ENCODE measurements around the gene PCK2.

DNA sequence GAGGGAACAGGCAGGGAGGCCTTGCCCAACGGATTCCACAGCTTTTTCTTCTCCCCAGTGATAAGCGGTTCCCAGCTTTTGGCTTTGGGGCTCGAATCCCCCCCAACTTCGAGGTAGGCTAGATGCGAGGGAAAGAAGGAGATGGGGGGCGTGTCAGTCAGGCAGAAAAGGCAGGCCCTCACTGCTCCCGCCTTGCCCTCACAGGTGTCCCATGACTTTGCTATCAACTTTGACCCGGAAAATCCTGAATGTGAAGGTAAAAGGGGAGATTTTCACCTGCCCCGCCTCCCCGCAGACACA is 17.9 kb upstream of the PCK2 start:
- no peak for TF ChIP-seq CTCF (IDR thresholded peaks at IDR 0.05; ENCODE audit: low read depth, low read length)
- no peak for TF ChIP-seq POLR2A (IDR thresholded peaks at IDR 0.05; ENCODE audit: extremely low read depth, insufficient read length)
- TF ChIP-seq MAX (IDR thresholded peaks at IDR 0.05; ENCODE audit: low read depth, low read length) = no peak
- no peak for TF ChIP-seq MYC (IDR thresholded peaks at IDR 0.05; ENCODE audit: low read depth, low read length)
